ENCODE data around the gene HECTD1. TPM values are rescaled to one million over a fixed set of nuclear protein-coding genes. Genes with fewer than 3 reads are reported as not detected.

Gene HECTD1
- total RNA-seq, 1 donor from 2014 or later = 151 TPM

GRCh38 chr14:31229638-31230572, 22.3 kb upstream of the HECTD1 start:
- ATAC-seq = peak; percentile 99
- DNase-seq (ENCODE audit: missing footprints) = no peak
- intact Hi-C loops (cut with DNase I) = no loop called here

- ATAC-seq (no peak), DNase-seq (ENCODE audit: missing footprints) (no peak)
- intact Hi-C loops (cut with DNase I) = no loop called here
Measured at GRCh38 chr14:31229009-31229408, 21.4 kb upstream of the HECTD1 start.

- intact Hi-C loops (cut with DNase I) = no loop called here
- no peak for ATAC-seq
- DNase-seq (ENCODE audit: missing footprints) = no peak
Measured at GRCh38 chr14:31228533-31228932, 20.9 kb upstream of the HECTD1 start.

GRCh38 chr14:31224808-31225207, 17.2 kb upstream of the HECTD1 start:
- intact Hi-C loops (cut with DNase I) = no loop called here
- no peak for DNase-seq (ENCODE audit: missing footprints)
- ATAC-seq = no peak

- DNase-seq (ENCODE audit: missing footprints) = no peak
- ATAC-seq = no peak
- intact Hi-C loops (cut with DNase I) = no loop called here
Measured at GRCh38 chr14:31223331-31223730, 15.7 kb upstream of the HECTD1 start.

- ATAC-seq (no peak), DNase-seq (ENCODE audit: missing footprints) (no peak)
- intact Hi-C loops (cut with DNase I) = no loop called here
Measured at GRCh38 chr14:31222834-31223233, 15.2 kb upstream of the HECTD1 start.

GRCh38 chr14:31221266-31221665, 13.7 kb upstream of the HECTD1 start:
- DNase-seq (ENCODE audit: missing footprints) (no peak), ATAC-seq (no peak)
- intact Hi-C loops (cut with DNase I) = no loop called here

- ATAC-seq = no peak
- DNase-seq (ENCODE audit: missing footprints) = no peak
- intact Hi-C loops (cut with DNase I) = no loop called here
Measured at GRCh38 chr14:31219169-31219568, 11.6 kb upstream of the HECTD1 start.

GRCh38 chr14:31216359-31216758, 8.8 kb upstream of the HECTD1 start:
- intact Hi-C loops (cut with DNase I) = no loop called here
- DNase-seq (ENCODE audit: missing footprints) (no peak), ATAC-seq (no peak)

GRCh38 chr14:31212893-31213292, 5.3 kb upstream of the HECTD1 start:
- DNase-seq (ENCODE audit: missing footprints) = no peak

GRCh38 chr14:31209605-31210004, 2.0 kb upstream of the HECTD1 start:
- no peak for ATAC-seq
- DNase-seq (ENCODE audit: missing footprints) = no peak
- intact Hi-C loops (cut with DNase I) = loop anchor here (2.0 kb wide), 1 partner anchor 111 kb away; no protein-coding TSS in a partner anchor

More at GRCh38 chr14:31212893-31213292, 5.3 kb upstream of the HECTD1 start:
- ATAC-seq = no peak
- intact Hi-C loops (cut with DNase I) = no loop called here

GRCh38 chr14:31208546-31209424, 1.2 kb upstream of the HECTD1 start:
- no peak for ATAC-seq
- no peak for DNase-seq (ENCODE audit: missing footprints)
- intact Hi-C loops (cut with DNase I) = loop anchor here (2.0 kb wide), 1 partner anchor 112 kb away; no protein-coding TSS in a partner anchor

- DNase-seq (ENCODE audit: missing footprints) = no peak
- intact Hi-C loops (cut with DNase I) = loop anchor here (1.0 kb wide), 1 partner anchor 56 kb away; no protein-coding TSS in a partner anchor
- peak; percentile 61 for ATAC-seq
Measured at GRCh38 chr14:31207287-31207754, 272 bp downstream of the HECTD1 start.

- intact Hi-C loops (cut with DNase I) = loop anchor here (1.0 kb wide), 1 partner anchor 57 kb away; no protein-coding TSS in a partner anchor
- DNase-seq (ENCODE audit: missing footprints) (peak; percentile 72), ATAC-seq (peak; percentile 33)
Measured at GRCh38 chr14:31206536-31207286, 882 bp downstream of the HECTD1 start.

GRCh38 chr14:31205681-31206535, 1.7 kb downstream of the HECTD1 start:
- intact Hi-C loops (cut with DNase I) = no loop called here
- ATAC-seq = no peak
- DNase-seq (ENCODE audit: missing footprints) = no peak

- no peak for DNase-seq (ENCODE audit: missing footprints)
- intact Hi-C loops (cut with DNase I) = no loop called here
- no peak for ATAC-seq
Measured at GRCh38 chr14:31204593-31205534, 2.7 kb downstream of the HECTD1 start.
